Coronary artery (tissue), 2 donors: ENCODE results near the gene ARL3.
"Not testable (repeated sequence)": the region's sequence is repeated elsewhere in the genome, so short reads cannot be mapped to it uniquely, and the experiment has no call there.

ENCODE experiments used
- DNase-seq: peaks from one replicate; pipeline ENCODE4 v3.0.0-alpha.2; 2017; ENCODE audit warnings: low spot score
- H3K27ac ChIP-seq, 2 donors: fragments of 200-600 bp; sonication (generic); one replicate each; pipeline ENCODE4 v1.5.1; 2016 to 2019
- H3K4me3 ChIP-seq: fragments of 200-600 bp; sonication (generic); 2 replicates; pipeline ENCODE4 v1.5.1; 2016; ENCODE audit warnings: mild to moderate bottlenecking, moderate library complexity
- CTCF ChIP-seq: fragments of 200-600 bp; sonication (generic); IDR thresholded peaks from one replicate; pipeline ENCODE4 v1.5.1; 2019; ENCODE audit warnings: antibody characterized with exemption

Gene ARL3

DNA sequence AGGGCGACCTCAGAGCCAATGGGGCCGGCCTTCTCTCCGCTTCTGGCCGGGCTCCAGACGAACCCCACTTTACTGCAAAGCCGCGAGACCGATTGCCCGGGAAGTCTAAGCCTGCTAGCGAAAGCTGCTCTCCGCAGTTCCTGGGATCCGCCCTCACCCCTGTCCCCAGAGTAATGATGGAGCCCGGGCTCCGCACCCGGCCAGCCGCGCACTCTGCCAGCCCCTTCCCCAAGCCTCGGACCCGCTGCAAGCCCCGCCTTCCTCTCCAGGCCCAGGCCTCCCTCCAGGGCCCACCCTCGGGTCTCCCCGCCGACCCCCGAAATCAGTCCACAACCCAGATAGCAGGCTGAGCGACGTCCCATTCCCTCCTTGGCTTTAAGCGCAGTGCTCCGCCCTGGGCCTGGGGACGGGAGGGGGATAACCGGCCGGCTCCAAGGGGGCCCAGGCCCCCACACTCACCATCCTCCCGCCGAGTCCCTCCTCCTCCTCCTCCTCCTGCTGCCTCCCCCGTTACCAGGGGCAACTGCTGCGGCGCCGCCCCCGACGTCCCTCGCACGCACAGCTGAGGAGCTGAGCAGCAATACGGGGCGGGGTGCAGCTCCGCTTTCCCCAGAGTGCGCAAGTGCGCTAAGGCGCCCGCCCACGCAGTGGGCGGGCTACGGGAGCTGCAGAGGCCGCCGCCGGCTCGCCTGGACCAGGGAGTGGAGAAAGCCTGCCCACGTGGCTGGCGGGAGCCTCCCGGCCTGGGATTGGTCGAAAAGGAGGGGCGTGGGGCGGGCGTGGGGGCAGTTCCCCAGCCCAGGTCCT is at the start of gene ARL3:
ARL3 (minus strand) TSS at position 584 of the 807 bp plus-strand sequence; CDS start at position 462, 122 bp downstream.
- no peak for TF ChIP-seq CTCF
- peak; percentile 98 for DNase-seq
- H3K27ac ChIP-seq, result peak within 1 kb of the TSS; percentile 82 to 90
- H3K4me3 ChIP-seq, result peak within 1 kb of the TSS; percentile 94

DNA sequence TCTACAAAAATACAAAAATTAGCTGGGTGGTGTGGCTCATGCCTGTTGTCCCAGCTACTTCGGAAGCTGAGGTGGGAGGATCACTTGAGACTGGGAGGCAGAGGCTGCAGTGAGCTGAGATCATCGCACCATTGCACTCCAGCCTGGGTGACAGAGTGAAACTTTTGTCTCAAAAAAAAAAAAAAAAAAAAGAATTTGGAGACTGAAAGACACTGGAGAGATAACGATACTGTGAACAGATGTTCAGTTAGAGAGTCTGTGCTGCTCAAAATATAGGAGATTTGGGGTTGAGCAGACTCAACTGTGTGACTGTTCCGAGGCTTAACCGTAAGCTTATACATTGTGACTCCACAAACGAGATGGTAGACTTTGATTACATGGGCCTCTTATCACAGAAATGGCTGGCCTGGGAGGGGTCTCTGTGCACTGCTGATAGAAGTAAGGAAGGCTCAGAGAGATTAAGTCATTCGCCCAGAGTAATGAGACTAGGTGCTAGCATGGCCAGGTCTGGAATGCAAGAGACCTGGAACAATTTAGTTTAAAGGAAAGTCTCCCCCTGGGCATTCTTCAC is 48.9 kb upstream of the ARL3 start:
- TF ChIP-seq CTCF, result no peak
- no peak for DNase-seq
- H3K4me3 ChIP-seq, result no peak overlapping the region
- H3K27ac ChIP-seq, result peak overlapping the region; percentile 48 to 69

DNA sequence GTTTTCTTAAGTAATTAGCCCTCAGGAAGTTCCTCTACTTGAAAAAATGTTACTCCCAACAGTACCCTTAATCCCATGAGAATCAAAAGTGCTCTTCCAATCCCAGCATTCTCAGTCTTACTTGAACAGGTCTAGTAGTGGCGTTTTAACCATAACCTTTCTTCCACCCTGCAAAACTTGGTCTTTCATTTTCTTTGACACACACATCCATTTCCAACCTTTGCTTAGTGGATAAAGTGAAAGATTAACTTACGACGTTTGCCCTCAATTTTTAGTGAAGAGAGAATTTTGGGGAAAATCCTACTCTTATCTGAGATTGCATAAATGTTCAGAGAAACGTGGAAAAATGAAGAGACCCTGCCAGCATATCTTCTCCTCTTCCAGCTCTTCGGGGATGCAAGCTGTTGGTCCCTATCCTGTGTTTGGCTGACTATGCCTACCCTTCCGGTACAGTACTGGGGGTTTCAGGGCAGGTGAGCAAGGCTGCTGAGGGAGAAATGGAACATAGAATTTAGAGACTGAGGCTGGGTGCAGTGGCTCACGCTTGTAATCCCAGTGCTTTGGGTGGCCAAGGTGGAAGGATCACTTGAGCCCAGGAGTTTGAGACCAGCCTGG is 48.3 kb upstream of the ARL3 start:
- H3K27ac ChIP-seq, result peak overlapping the region; percentile 48 to 69
- TF ChIP-seq CTCF, result no peak
- no peak for DNase-seq
- no peak overlapping the region for H3K4me3 ChIP-seq

- H3K27ac ChIP-seq, result peak overlapping the region in 1 of 2 donors; percentile 11
Measured at GRCh38 chr10:102761981-102762380, 47.8 kb upstream of the ARL3 start.

DNA sequence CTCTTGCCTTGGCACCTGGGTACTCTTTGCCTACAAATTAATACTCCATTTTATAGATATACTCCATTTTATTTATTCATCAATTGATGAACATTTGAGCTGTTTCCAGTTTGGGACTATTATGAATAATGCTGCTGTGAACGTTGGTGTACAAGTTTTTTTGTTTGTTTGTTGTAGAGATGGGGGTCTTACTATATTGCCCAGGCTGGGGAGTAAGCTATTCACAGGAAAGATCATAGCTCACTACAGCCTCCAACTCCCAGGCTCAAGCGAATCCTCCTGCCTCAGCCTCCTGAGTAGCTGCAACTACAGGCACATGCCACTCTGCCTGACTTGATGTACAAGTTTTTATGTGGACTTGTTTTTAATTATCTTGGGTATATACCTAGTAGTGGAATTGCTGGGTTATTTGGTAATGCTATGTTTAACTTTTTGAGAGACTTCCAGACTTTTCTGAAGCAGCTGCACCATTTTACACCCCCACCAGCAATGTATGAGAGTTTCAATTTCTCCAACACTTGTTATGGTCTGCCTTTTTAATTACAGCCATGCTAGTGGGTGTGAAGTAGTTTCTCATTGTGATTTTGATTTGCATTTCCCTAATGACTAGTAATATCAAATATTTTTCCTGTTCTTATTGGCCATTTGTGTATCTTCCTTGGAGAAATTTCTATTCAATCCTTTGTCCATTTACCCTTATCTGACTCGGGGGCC is 45.5 kb upstream of the ARL3 start:
- Histone ChIP-seq H3K27ac (peak overlapping the region; percentile 84 to 87), H3K4me3 (peak overlapping the region; percentile 38)
- TF ChIP-seq CTCF, result no peak
- no peak for DNase-seq

More at GRCh38 chr10:102761981-102762380, 47.8 kb upstream of the ARL3 start:
- H3K4me3 ChIP-seq, result no peak overlapping the region
- DNase-seq, result no peak
- no peak for TF ChIP-seq CTCF

DNA sequence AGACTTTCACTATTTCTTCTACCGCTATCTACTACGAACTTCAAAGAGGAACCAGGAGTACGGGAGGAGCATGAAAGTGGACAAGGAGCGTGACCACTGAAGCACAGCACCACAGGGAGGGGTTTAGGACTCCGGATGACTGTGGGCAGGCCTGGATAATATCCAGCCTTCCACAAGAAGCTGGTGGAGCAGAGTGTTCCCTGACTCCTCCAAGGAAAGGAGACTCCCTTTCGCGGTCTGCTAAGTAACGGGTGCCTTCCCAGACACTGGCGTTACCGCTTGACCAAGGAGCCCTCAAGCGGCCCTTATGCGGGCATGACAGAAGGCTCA is 44.7 kb upstream of the ARL3 start:
- peak overlapping the region; percentile 84 to 87 for H3K27ac ChIP-seq
- DNase-seq, result not testable (repeated sequence)
- H3K4me3 ChIP-seq, result peak overlapping the region; percentile 38

- no peak for TF ChIP-seq CTCF
- peak overlapping the region; percentile 84 to 87 for H3K27ac ChIP-seq
- no peak for DNase-seq
- peak overlapping the region; percentile 38 for H3K4me3 ChIP-seq
Measured at GRCh38 chr10:102758240-102758932, 44.2 kb upstream of the ARL3 start.
